Measurements from ENCODE around the gene USP21.
A peak's percentile ranks its signal among the peaks of the same experiment; 100 is the strongest.

The USP21 gene

DNA sequence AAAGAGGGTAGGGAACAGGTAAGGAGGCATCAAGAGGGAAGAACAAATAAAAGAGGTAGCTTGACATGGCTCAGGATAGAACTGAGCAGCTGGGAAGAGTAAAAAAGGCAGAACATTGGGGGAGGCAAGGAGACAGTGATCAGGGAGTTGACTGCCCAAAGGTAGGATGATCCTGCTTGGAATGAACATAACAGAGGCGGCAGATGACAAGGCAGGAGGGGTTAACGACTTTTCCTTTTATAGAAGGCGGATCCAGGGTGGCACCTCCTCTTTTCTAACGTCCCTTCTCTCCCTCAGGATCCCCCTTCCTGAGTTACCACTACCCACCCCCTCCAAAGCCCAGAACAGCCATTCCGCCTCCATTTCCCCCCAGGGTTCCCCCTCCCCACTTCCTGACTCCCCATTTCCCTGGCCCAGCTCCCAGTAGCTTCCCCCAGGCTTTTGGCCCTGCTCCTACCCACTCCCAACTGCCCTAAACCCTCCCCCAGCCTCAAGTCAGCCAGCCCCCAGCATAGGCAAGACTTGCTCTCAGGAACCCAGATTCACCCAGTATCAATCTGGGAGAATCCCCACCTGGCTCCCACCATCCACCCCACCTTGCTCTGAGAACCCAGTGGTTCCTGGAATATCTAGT lies 40.3 kb downstream of the USP21 start:
- H3K4me1 ChIP-seq (ENCODE audit: control insufficient read depth, insufficient read depth, low read length) = peaks cover 54% of the 10 kb centered on the region
- H3K27me3 ChIP-seq (ENCODE audit: control insufficient read depth, insufficient read depth, low read length, poor library complexity, severe bottlenecking) = no peaks in the 10 kb centered on the region
- H3K4me3 ChIP-seq (ENCODE audit: insufficient read depth, low read depth, low read length) = no peak overlapping the region
- peak overlapping the region; percentile 58 for H3K27ac ChIP-seq (ENCODE audit: insufficient read depth, low read depth, low read length, poor library complexity, severe bottlenecking)
- H3K9me3 ChIP-seq (ENCODE audit: control insufficient read depth, low read length) = no peaks in the 10 kb centered on the region
- peaks cover 3% of the 10 kb centered on the region for H3K36me3 ChIP-seq (ENCODE audit: control insufficient read depth, insufficient read depth, low read length)
- 63 to 70% methylated on average over 5 of the region's 5 CpGs for WGBS, 2 experiments

GRCh38 chr1:161200421-161200991 lies 41.2 kb downstream of the USP21 start:
- Histone ChIP-seq H3K9me3 (ENCODE audit: control insufficient read depth, low read length) (no peaks in the 10 kb centered on the region), H3K27me3 (ENCODE audit: control insufficient read depth, insufficient read depth, low read length, poor library complexity, severe bottlenecking) (no peaks in the 10 kb centered on the region), H3K36me3 (ENCODE audit: control insufficient read depth, insufficient read depth, low read length) (peaks cover 8% of the 10 kb centered on the region), H3K4me1 (ENCODE audit: control insufficient read depth, insufficient read depth, low read length) (peaks cover 54% of the 10 kb centered on the region), H3K27ac (ENCODE audit: insufficient read depth, low read depth, low read length, poor library complexity, severe bottlenecking) (peak overlapping the region; percentile 52), H3K4me3 (ENCODE audit: insufficient read depth, low read depth, low read length) (no peak overlapping the region)
- 65 to 70% methylated on average over 5 of the region's 5 CpGs for WGBS, 2 experiments

- no peaks in the 10 kb centered on the region for H3K9me3 ChIP-seq (ENCODE audit: control insufficient read depth, low read length)
- H3K27me3 ChIP-seq (ENCODE audit: control insufficient read depth, insufficient read depth, low read length, poor library complexity, severe bottlenecking) = no peaks in the 10 kb centered on the region
- peaks cover 11% of the 10 kb centered on the region for H3K36me3 ChIP-seq (ENCODE audit: control insufficient read depth, insufficient read depth, low read length)
- H3K4me1 ChIP-seq (ENCODE audit: control insufficient read depth, insufficient read depth, low read length) = peaks cover 53% of the 10 kb centered on the region
- peak overlapping the region; percentile 81 for H3K27ac ChIP-seq (ENCODE audit: insufficient read depth, low read depth, low read length, poor library complexity, severe bottlenecking)
- 88 to 89% methylated on average over 13 of the region's 13 CpGs for WGBS, 2 experiments
- no peak overlapping the region for H3K4me3 ChIP-seq (ENCODE audit: insufficient read depth, low read depth, low read length)
Measured at GRCh38 chr1:161200992-161201835, 41.9 kb downstream of the USP21 start.

DNA sequence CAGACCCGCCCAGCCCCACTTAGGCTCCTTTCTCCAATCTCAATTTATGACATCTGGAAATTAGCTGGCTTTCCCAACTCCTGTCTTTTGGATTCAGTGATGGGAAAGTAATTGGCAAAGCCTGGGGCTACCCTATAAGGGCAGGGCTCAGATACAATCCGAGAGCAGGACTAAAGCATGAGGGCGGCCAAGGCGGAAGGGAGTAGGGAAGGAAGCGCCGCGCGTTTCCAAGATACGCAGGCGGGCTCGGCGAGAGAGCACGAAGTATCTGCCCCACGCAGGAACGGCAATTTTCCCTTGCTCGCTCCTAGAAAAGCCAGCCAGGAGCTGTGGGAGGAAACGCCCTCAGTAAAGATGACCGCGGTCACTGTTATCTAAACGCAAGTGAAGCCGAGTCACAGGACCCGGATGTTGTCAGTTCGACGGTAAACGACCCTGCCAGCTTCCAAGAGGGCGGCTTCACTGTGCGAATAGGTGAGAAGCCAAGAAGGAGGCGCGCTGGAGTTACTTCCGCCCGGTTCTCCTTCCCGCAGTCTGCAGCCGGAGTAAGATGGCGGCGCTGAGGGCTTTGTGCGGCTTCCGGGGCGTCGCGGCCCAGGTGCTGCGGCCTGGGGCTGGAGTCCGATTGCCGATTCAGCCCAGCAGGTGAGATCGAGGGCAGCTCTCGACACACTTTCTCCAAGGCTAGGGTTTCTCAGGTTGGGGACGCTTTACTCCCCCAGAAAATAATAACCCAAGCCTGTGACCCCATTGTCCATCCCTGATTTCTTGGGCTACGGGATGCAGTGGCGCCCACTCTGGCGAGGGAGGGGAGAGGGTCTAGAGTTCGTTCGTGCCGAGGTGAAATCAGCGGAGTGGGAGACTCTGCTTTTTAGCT lies 42.8 kb downstream of the USP21 start, which contains the start of gene NDUFS2:
Gene NDUFS2, plus strand, starts transcription at position 532 of the 877 bp plus-strand sequence. Its CDS starts 19 bp downstream, at position 551.
- H3K4me3 ChIP-seq (ENCODE audit: insufficient read depth, low read depth, low read length) = peak within 1 kb of the TSS; percentile 97
- 6 to 7% methylated on average over 53 of the region's 53 CpGs for WGBS, 2 experiments
- peak within 1 kb of the TSS; percentile 81 for H3K27ac ChIP-seq (ENCODE audit: insufficient read depth, low read depth, low read length, poor library complexity, severe bottlenecking)
- peaks cover 19% of the 10 kb centered on the region for H3K36me3 ChIP-seq (ENCODE audit: control insufficient read depth, insufficient read depth, low read length)
- H3K27me3 ChIP-seq (ENCODE audit: control insufficient read depth, insufficient read depth, low read length, poor library complexity, severe bottlenecking) = no peaks in the 10 kb centered on the region
- no peaks in the 10 kb centered on the region for H3K9me3 ChIP-seq (ENCODE audit: control insufficient read depth, low read length)
- H3K4me1 ChIP-seq (ENCODE audit: control insufficient read depth, insufficient read depth, low read length) = peaks cover 45% of the 10 kb centered on the region

DNA sequence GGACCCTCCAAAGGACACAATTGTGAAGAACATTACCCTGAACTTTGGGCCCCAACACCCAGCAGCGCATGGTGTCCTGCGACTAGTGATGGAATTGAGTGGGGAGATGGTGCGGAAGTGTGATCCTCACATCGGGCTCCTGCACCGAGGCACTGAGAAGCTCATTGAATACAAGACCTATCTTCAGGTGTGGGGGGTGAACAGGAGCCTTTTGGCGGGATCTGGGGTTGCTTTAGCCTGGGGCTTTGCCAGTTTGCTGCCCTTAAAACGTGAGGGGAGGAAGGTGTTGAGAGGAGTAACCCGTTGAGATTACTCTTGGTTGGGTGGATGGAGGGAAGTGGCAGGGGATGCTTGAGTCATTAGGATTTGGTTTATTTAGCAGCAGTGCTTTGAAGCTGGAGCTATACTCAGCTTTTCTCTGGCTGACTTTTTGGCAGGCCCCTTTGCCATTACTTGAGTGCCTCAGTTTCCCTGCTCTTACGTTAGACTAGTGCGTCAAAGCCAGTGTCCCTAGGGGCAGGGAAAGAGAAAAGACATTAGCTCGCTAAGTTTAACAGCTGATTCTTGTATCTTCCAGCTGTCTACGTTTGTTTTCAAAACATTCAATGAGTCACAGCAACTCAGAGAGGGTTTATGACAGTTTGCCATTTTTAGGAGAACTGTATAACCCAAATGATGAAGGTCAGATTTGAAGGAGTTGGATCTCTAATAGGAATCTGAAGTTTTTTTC lies 47.3 kb downstream of the USP21 start:
- no peaks in the 10 kb centered on the region for H3K9me3 ChIP-seq (ENCODE audit: control insufficient read depth, low read length)
- peaks cover 37% of the 10 kb centered on the region for H3K36me3 ChIP-seq (ENCODE audit: control insufficient read depth, insufficient read depth, low read length)
- 95% methylated on average over 12 of the region's 12 CpGs for whole genome bisulfite sequencing, 2 experiments

GRCh38 chr1:161207173-161207572 lies 47.9 kb downstream of the USP21 start:
- H3K36me3 ChIP-seq (ENCODE audit: control insufficient read depth, insufficient read depth, low read length) = peaks cover 43% of the 10 kb centered on the region

More for the DNA sequence above, 47.3 kb downstream of the USP21 start:
- H3K27me3 ChIP-seq (ENCODE audit: control insufficient read depth, insufficient read depth, low read length, poor library complexity, severe bottlenecking) = no peaks in the 10 kb centered on the region
- H3K27ac ChIP-seq (ENCODE audit: insufficient read depth, low read depth, low read length, poor library complexity, severe bottlenecking) = no peak overlapping the region
- H3K4me1 ChIP-seq (ENCODE audit: control insufficient read depth, insufficient read depth, low read length) = peaks cover under 1% of the 10 kb centered on the region
- H3K4me3 ChIP-seq (ENCODE audit: insufficient read depth, low read depth, low read length) = no peak overlapping the region

GRCh38 chr1:161209790-161210409 lies 50.6 kb downstream of the USP21 start:
- H3K27ac ChIP-seq (ENCODE audit: insufficient read depth, low read depth, low read length, poor library complexity, severe bottlenecking) = no peak overlapping the region
- no peaks in the 10 kb centered on the region for H3K4me1 ChIP-seq (ENCODE audit: control insufficient read depth, insufficient read depth, low read length)
- WGBS, 2 experiments = 53 to 61% methylated on average over 10 to 11 of the region's 11 CpGs
- H3K36me3 ChIP-seq (ENCODE audit: control insufficient read depth, insufficient read depth, low read length) = peaks cover 61% of the 10 kb centered on the region
- no peaks in the 10 kb centered on the region for H3K27me3 ChIP-seq (ENCODE audit: control insufficient read depth, insufficient read depth, low read length, poor library complexity, severe bottlenecking)
- no peaks in the 10 kb centered on the region for H3K9me3 ChIP-seq (ENCODE audit: control insufficient read depth, low read length)
- no peak overlapping the region for H3K4me3 ChIP-seq (ENCODE audit: insufficient read depth, low read depth, low read length)

More at GRCh38 chr1:161207173-161207572, 47.9 kb downstream of the USP21 start:
- no peak overlapping the region for H3K4me3 ChIP-seq (ENCODE audit: insufficient read depth, low read depth, low read length)
- WGBS, 2 experiments = 89 to 90% methylated on average over 8 of the region's 8 CpGs
- H3K9me3 ChIP-seq (ENCODE audit: control insufficient read depth, low read length) = no peaks in the 10 kb centered on the region
- H3K4me1 ChIP-seq (ENCODE audit: control insufficient read depth, insufficient read depth, low read length) = no peaks in the 10 kb centered on the region
- H3K27ac ChIP-seq (ENCODE audit: insufficient read depth, low read depth, low read length, poor library complexity, severe bottlenecking) = no peak overlapping the region
- no peaks in the 10 kb centered on the region for H3K27me3 ChIP-seq (ENCODE audit: control insufficient read depth, insufficient read depth, low read length, poor library complexity, severe bottlenecking)

GRCh38 chr1:161214369-161214768 lies 55.1 kb downstream of the USP21 start:
- WGBS, 2 experiments = 94 to 96% methylated on average over 9 of the region's 9 CpGs
- Histone ChIP-seq H3K36me3 (ENCODE audit: control insufficient read depth, insufficient read depth, low read length) (peaks cover 41% of the 10 kb centered on the region), H3K27me3 (ENCODE audit: control insufficient read depth, insufficient read depth, low read length, poor library complexity, severe bottlenecking) (no peaks in the 10 kb centered on the region), H3K4me3 (ENCODE audit: insufficient read depth, low read depth, low read length) (no peak overlapping the region), H3K27ac (ENCODE audit: insufficient read depth, low read depth, low read length, poor library complexity, severe bottlenecking) (no peak overlapping the region), H3K9me3 (ENCODE audit: control insufficient read depth, low read length) (no peaks in the 10 kb centered on the region), H3K4me1 (ENCODE audit: control insufficient read depth, insufficient read depth, low read length) (no peaks in the 10 kb centered on the region)

DNA sequence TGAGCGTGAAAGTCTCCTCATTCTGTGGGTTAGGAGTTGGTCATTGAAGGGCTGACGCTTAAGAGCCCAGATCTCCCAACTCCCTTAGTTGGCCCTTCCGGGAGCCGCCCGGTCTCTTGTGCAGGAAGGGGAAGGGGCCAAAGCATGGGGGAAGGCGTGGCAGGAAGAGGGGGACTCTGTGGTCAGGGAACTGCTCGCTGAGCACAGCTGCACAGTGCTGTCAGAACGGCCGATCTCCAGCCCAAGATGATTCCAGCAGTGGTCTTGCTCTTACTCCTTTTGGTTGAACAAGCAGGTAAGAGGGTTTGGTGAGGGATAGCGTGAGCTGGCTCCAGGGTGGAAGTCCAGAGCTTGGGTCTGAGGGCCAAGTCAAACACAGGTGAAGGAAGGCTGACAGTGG lies 55.8 kb downstream of the USP21 start, which contains the start of gene FCER1G:
Gene FCER1G, plus strand, starts transcription at position 220 of the 400 bp plus-strand sequence. Its CDS starts 27 bp downstream, at position 247.
- Histone ChIP-seq H3K9me3 (ENCODE audit: control insufficient read depth, low read length) (no peaks in the 10 kb centered on the region), H3K36me3 (ENCODE audit: control insufficient read depth, insufficient read depth, low read length) (peaks cover 40% of the 10 kb centered on the region), H3K27ac (ENCODE audit: insufficient read depth, low read depth, low read length, poor library complexity, severe bottlenecking) (no peak within 1 kb of the TSS), H3K4me1 (ENCODE audit: control insufficient read depth, insufficient read depth, low read length) (no peaks in the 10 kb centered on the region), H3K4me3 (ENCODE audit: insufficient read depth, low read depth, low read length) (no peak within 1 kb of the TSS), H3K27me3 (ENCODE audit: control insufficient read depth, insufficient read depth, low read length, poor library complexity, severe bottlenecking) (no peaks in the 10 kb centered on the region)
- WGBS, 2 experiments = 95 to 96% methylated on average over 10 of the region's 10 CpGs
